Measurements from ENCODE around the gene COL25A1.

DNA sequence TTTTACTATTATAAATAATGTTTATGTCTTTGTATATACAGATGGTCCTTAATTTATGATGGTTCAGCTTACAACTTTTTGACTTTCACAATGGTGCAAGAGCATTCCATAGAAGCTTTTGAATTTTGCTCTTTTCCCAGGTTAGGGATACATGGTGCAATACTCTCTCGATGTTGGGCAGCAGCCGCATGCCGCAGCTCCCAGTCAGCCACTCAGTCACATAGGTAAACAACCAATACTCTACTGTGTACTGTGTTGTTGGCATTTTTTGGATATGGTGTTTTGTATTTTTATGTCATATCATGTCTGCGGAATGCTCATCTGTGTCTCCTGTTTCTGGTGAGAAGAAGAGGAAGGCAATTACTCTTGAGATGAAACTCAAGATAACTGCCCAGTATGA lies 281.6 kb downstream of the COL25A1 start:
- TF ChIP-seq, protein P1, sequence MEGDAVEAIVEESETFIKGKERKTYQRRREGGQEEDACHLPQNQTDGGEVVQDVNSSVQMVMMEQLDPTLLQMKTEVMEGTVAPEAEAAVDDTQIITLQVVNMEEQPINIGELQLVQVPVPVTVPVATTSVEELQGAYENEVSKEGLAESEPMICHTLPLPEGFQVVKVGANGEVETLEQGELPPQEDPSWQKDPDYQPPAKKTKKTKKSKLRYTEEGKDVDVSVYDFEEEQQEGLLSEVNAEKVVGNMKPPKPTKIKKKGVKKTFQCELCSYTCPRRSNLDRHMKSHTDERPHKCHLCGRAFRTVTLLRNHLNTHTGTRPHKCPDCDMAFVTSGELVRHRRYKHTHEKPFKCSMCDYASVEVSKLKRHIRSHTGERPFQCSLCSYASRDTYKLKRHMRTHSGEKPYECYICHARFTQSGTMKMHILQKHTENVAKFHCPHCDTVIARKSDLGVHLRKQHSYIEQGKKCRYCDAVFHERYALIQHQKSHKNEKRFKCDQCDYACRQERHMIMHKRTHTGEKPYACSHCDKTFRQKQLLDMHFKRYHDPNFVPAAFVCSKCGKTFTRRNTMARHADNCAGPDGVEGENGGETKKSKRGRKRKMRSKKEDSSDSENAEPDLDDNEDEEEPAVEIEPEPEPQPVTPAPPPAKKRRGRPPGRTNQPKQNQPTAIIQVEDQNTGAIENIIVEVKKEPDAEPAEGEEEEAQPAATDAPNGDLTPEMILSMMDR (IDR thresholded peaks at IDR 0.05), result no peak
- no peak for TF ChIP-seq POLR2A (IDR thresholded peaks at IDR 0.05)
